Tibial nerve (tissue), 3 donors: ENCODE results near the gene ING5.

Source experiments
- POLR2A ChIP-seq, 2 donors: fragments of 450-650 bp; IDR thresholded peaks; one replicate each; pipeline ENCODE4 v1.6.1; 2017; ENCODE audit warnings: antibody characterized with exemption in 2 of 2, mild to moderate bottlenecking in 2 of 2, moderate library complexity in 2 of 2
- TF ChIP-seq, protein P1 (sequence below), 5 experiments: fragments of 200-600 bp in 3 of 5; fragments of 450-650 bp in 2 of 5; sonication (generic) in 3 of 5; IDR thresholded peaks; one replicate each; pipeline ENCODE4 v1.5.1; 2016 to 2019; ENCODE audit warnings: antibody characterized with exemption in 5 of 5, mild to moderate bottlenecking in 3 of 5, moderate library complexity in 2 of 5

DNA sequence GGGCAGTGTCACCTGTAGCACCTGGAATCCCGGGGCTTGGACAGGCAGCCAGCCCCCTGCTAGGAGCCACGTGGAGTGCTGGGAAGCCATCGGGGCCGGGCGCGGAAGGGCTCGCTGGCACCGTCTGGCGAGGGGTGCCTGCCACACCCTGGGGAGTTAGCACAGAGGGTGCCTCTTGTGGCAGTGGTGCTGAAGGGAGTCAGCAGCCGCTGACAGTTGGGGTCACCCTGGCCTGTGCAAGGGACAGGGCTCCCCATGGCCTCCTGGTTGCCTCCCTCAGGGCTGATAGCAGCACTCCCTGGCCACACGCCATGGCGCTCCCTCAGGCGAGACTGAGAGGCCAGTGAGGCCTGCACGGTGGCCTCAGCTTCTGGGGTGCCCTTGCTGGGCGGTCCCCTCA is 18.7 kb downstream of the ING5 start:
- TF ChIP-seq, protein P1, sequence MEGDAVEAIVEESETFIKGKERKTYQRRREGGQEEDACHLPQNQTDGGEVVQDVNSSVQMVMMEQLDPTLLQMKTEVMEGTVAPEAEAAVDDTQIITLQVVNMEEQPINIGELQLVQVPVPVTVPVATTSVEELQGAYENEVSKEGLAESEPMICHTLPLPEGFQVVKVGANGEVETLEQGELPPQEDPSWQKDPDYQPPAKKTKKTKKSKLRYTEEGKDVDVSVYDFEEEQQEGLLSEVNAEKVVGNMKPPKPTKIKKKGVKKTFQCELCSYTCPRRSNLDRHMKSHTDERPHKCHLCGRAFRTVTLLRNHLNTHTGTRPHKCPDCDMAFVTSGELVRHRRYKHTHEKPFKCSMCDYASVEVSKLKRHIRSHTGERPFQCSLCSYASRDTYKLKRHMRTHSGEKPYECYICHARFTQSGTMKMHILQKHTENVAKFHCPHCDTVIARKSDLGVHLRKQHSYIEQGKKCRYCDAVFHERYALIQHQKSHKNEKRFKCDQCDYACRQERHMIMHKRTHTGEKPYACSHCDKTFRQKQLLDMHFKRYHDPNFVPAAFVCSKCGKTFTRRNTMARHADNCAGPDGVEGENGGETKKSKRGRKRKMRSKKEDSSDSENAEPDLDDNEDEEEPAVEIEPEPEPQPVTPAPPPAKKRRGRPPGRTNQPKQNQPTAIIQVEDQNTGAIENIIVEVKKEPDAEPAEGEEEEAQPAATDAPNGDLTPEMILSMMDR (IDR thresholded peaks at IDR 0.05): no peak
- no peak for TF ChIP-seq POLR2A (IDR thresholded peaks at IDR 0.05)
